IPS-20b (cell line): ENCODE data around the gene POLR1H.

Experiments
- H3K27ac ChIP-seq: one replicate; pipeline ENCODE4 v1.5.1; 2013; ENCODE audit warnings: low read length
- H3K27me3 ChIP-seq: 2 replicates; pipeline ENCODE4 v1.6.1; 2013; ENCODE audit warnings: mild to moderate bottlenecking, low read length, inconsistent platforms; ENCODE audit not compliant: insufficient read depth
- H3K36me3 ChIP-seq: 2 replicates; pipeline ENCODE4 v1.6.1; 2013; ENCODE audit warnings: low read depth, mild to moderate bottlenecking, inconsistent platforms, low read length, moderate library complexity; ENCODE audit not compliant: insufficient read depth
- H3K4me1 ChIP-seq: 2 replicates; pipeline ENCODE4 v1.6.1; 2013; ENCODE audit warnings: mild to moderate bottlenecking, control low read depth, inconsistent platforms, low read length, moderate library complexity; ENCODE audit not compliant: insufficient read depth
- H3K4me3 ChIP-seq: 2 replicates; pipeline ENCODE4 v1.5.1; 2013; ENCODE audit warnings: mild to moderate bottlenecking, low read length, inconsistent platforms
- H3K9ac ChIP-seq: 2 replicates; pipeline ENCODE4 v1.6.1; 2013; ENCODE audit warnings: low read depth, mild to moderate bottlenecking, inconsistent platforms, low read length, moderate library complexity
- H3K9me3 ChIP-seq: 2 replicates; pipeline ENCODE4 v1.6.1; 2013; ENCODE audit warnings: mild to moderate bottlenecking, low read depth, low read length, inconsistent platforms; ENCODE audit not compliant: insufficient read depth

Gene POLR1H

GRCh38 chr6:30041221-30041620 lies 19.8 kb upstream of the POLR1H start:
- Histone ChIP-seq H3K27me3 (no peaks in the 10 kb centered on the region), H3K9ac (no peak overlapping the region), H3K36me3 (no peaks in the 10 kb centered on the region), H3K4me1 (no peaks in the 10 kb centered on the region), H3K9me3 (no peaks in the 10 kb centered on the region), H3K4me3 (no peak overlapping the region), H3K27ac (no peak overlapping the region)

- Histone ChIP-seq H3K9me3 (no peaks in the 10 kb centered on the region), H3K9ac (no peak overlapping the region), H3K27ac (no peak overlapping the region), H3K4me3 (no peak overlapping the region), H3K4me1 (no peaks in the 10 kb centered on the region), H3K27me3 (no peaks in the 10 kb centered on the region), H3K36me3 (no peaks in the 10 kb centered on the region)
Measured at GRCh38 chr6:30041821-30042220, 19.2 kb upstream of the POLR1H start.

- no peaks in the 10 kb centered on the region for H3K36me3 ChIP-seq
- H3K4me1 ChIP-seq: no peaks in the 10 kb centered on the region
- H3K27ac ChIP-seq: no peak overlapping the region
- H3K9ac ChIP-seq: no peak overlapping the region
- no peak overlapping the region for H3K4me3 ChIP-seq
- no peaks in the 10 kb centered on the region for H3K27me3 ChIP-seq
- H3K9me3 ChIP-seq: no peaks in the 10 kb centered on the region
Measured at GRCh38 chr6:30042476-30042875, 18.6 kb upstream of the POLR1H start.

- H3K9ac ChIP-seq: no peak overlapping the region
- no peaks in the 10 kb centered on the region for H3K36me3 ChIP-seq
- no peak overlapping the region for H3K4me3 ChIP-seq
- no peaks in the 10 kb centered on the region for H3K27me3 ChIP-seq
- no peaks in the 10 kb centered on the region for H3K9me3 ChIP-seq
- no peaks in the 10 kb centered on the region for H3K4me1 ChIP-seq
- H3K27ac ChIP-seq: no peak overlapping the region
Measured at GRCh38 chr6:30042914-30043313, 18.2 kb upstream of the POLR1H start.

- Histone ChIP-seq H3K27me3 (no peaks in the 10 kb centered on the region), H3K4me3 (no peak overlapping the region), H3K9ac (no peak overlapping the region), H3K27ac (no peak overlapping the region), H3K36me3 (no peaks in the 10 kb centered on the region), H3K4me1 (no peaks in the 10 kb centered on the region), H3K9me3 (no peaks in the 10 kb centered on the region)
Measured at GRCh38 chr6:30043744-30044143, 17.3 kb upstream of the POLR1H start.

GRCh38 chr6:30044630-30045029 lies 16.4 kb upstream of the POLR1H start:
- Histone ChIP-seq H3K9ac (no peak overlapping the region), H3K36me3 (no peaks in the 10 kb centered on the region), H3K4me1 (no peaks in the 10 kb centered on the region), H3K4me3 (no peak overlapping the region), H3K27me3 (no peaks in the 10 kb centered on the region), H3K27ac (no peak overlapping the region), H3K9me3 (no peaks in the 10 kb centered on the region)

- no peak overlapping the region for H3K27ac ChIP-seq
- no peak overlapping the region for H3K4me3 ChIP-seq
- H3K27me3 ChIP-seq: no peaks in the 10 kb centered on the region
- H3K9me3 ChIP-seq: no peaks in the 10 kb centered on the region
- no peaks in the 10 kb centered on the region for H3K36me3 ChIP-seq
- no peak overlapping the region for H3K9ac ChIP-seq
- no peaks in the 10 kb centered on the region for H3K4me1 ChIP-seq
Measured at GRCh38 chr6:30047220-30047619, 13.8 kb upstream of the POLR1H start.

GRCh38 chr6:30053682-30054081 lies 7.4 kb upstream of the POLR1H start:
- H3K4me3 ChIP-seq: no peak overlapping the region
- no peaks in the 10 kb centered on the region for H3K9me3 ChIP-seq
- H3K4me1 ChIP-seq: no peaks in the 10 kb centered on the region
- H3K36me3 ChIP-seq: peaks cover 6% of the 10 kb centered on the region; the same call in 1 of the 2 replicates
- no peak overlapping the region for H3K9ac ChIP-seq
- H3K27me3 ChIP-seq: no peaks in the 10 kb centered on the region
- no peak overlapping the region for H3K27ac ChIP-seq

- Histone ChIP-seq H3K4me1 (peaks cover 4% of the 10 kb centered on the region; the same call in 1 of the 2 replicates), H3K9me3 (no peaks in the 10 kb centered on the region), H3K36me3 (peaks cover 6% of the 10 kb centered on the region; the same call in 1 of the 2 replicates), H3K27ac (no peak overlapping the region), H3K9ac (no peak overlapping the region), H3K27me3 (no peaks in the 10 kb centered on the region), H3K4me3 (no peak overlapping the region)
Measured at GRCh38 chr6:30055513-30055912, 5.6 kb upstream of the POLR1H start.

- Histone ChIP-seq H3K27me3 (no peaks in the 10 kb centered on the region), H3K9me3 (no peaks in the 10 kb centered on the region), H3K4me3 (peak overlapping the region; percentile 94), H3K36me3 (peaks cover 24% of the 10 kb centered on the region), H3K4me1 (peaks cover 9% of the 10 kb centered on the region; the same call in 1 of the 2 replicates), H3K27ac (peak overlapping the region; percentile 65), H3K9ac (peak overlapping the region; percentile 97)
Measured at GRCh38 chr6:30060606-30061091, 416 bp upstream of the POLR1H start.

GRCh38 chr6:30061858-30062458 lies 893 bp downstream of the POLR1H start:
- Histone ChIP-seq H3K27me3 (no peaks in the 10 kb centered on the region), H3K4me3 (peak overlapping the region; percentile 94), H3K36me3 (peaks cover 24% of the 10 kb centered on the region), H3K9ac (peak overlapping the region; percentile 97; the same call in 1 of the 2 replicates), H3K4me1 (peaks cover 9% of the 10 kb centered on the region; the same call in 1 of the 2 replicates), H3K9me3 (no peaks in the 10 kb centered on the region), H3K27ac (peak overlapping the region; percentile 65)

GRCh38 chr6:30062471-30063178 lies 1.6 kb downstream of the POLR1H start:
- peaks cover 22% of the 10 kb centered on the region for H3K36me3 ChIP-seq
- H3K9me3 ChIP-seq: no peaks in the 10 kb centered on the region
- H3K27ac ChIP-seq: no peak overlapping the region
- peaks cover 9% of the 10 kb centered on the region; the same call in 1 of the 2 replicates for H3K4me1 ChIP-seq
- H3K9ac ChIP-seq: no peak overlapping the region
- H3K27me3 ChIP-seq: no peaks in the 10 kb centered on the region
- H3K4me3 ChIP-seq: peak overlapping the region; percentile 94
